GM06990 (cell line): Measurements from ENCODE around the gene ZSCAN21.

Experiments used
- DNase-seq: peaks from one replicate; pipeline ENCODE4 v3.0.0-alpha.2; 2011; ENCODE audit not compliant: insufficient read length; ENCODE audit errors: extremely low read depth
- H3K27me3 ChIP-seq: replicated peaks from 2 replicates; pipeline ENCODE4 v1.6.0; 2011; ENCODE audit warnings: low read length; ENCODE audit not compliant: control insufficient read depth, insufficient read depth
- H3K36me3 ChIP-seq: 2 replicates; pipeline ENCODE4 v1.5.1; 2011; ENCODE audit warnings: low read length; ENCODE audit not compliant: control insufficient read depth, insufficient read depth
- H3K4me3 ChIP-seq: replicated peaks from 2 replicates; pipeline ENCODE4 v1.5.1; 2011; ENCODE audit warnings: low read depth, mild to moderate bottlenecking, control low read depth, low read length
- TF ChIP-seq, protein P1 (sequence below): IDR thresholded peaks from 2 replicates; pipeline ENCODE4 v1.5.1; 2011; ENCODE audit warnings: low read length, control low read depth, mild to moderate bottlenecking, inconsistent platforms; ENCODE audit not compliant: insufficient read depth, poor library complexity, severe bottlenecking

Gene ZSCAN21

DNA sequence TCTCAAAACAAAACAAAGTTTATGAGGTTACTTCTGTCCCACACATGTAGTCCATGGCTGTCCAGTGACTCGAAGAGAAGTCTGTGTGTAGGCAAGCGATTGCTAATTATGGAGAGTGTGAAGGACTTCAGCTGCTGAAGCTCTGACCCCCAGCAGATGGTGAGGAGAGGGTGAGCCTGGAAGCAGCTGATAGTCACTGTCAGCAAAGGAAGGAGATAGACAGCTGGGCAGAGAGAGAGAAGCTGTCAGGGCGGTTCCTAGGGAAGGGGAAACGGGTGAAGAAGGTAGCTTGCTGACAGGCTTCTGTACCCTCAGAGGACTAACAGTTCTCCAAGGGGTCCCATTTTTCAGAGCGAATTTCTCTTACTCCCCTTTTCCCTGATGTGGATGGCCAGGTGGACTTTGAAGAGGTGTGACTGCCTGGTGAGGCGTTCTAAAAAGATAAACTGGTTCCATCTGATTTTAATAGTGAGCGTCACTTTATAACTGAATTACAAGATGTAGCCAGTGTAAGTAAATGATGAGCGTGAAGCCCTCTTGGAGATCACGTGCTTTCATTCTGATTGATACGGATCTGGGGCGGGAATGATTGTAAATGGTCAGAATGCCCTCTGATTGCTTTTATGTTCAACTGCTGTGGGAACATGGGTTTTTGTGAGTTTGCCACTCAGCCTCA, 12.1 kb downstream of the ZSCAN21 start:
- DNase-seq: no peak
- TF ChIP-seq, protein P1, sequence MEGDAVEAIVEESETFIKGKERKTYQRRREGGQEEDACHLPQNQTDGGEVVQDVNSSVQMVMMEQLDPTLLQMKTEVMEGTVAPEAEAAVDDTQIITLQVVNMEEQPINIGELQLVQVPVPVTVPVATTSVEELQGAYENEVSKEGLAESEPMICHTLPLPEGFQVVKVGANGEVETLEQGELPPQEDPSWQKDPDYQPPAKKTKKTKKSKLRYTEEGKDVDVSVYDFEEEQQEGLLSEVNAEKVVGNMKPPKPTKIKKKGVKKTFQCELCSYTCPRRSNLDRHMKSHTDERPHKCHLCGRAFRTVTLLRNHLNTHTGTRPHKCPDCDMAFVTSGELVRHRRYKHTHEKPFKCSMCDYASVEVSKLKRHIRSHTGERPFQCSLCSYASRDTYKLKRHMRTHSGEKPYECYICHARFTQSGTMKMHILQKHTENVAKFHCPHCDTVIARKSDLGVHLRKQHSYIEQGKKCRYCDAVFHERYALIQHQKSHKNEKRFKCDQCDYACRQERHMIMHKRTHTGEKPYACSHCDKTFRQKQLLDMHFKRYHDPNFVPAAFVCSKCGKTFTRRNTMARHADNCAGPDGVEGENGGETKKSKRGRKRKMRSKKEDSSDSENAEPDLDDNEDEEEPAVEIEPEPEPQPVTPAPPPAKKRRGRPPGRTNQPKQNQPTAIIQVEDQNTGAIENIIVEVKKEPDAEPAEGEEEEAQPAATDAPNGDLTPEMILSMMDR: no peak
- Histone ChIP-seq H3K4me3 (no peak overlapping the region), H3K36me3 (peaks cover 14% of the 10 kb centered on the region), H3K27me3 (no peaks in the 10 kb centered on the region)

DNA sequence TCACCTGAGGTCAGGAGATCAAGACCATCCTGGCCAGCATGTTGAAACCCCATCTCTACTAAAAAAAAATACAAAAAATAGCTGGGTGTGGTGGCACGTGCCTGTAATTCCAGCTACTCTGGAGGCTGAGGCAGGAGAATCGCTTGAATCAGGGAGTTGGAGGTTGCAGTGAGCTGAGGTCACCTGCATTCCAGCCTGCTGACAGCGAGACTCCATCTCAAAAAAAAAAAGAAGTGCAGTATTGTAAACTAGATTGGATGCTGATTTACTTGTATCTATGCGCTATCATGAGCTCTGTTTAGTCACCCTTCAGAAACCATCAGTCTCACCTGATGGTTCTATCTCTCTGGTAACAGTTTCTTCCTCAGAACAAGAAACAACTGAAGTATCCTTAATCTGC, 13.8 kb downstream of the ZSCAN21 start:
- no peaks in the 10 kb centered on the region for H3K27me3 ChIP-seq
- DNase-seq: no peak
- H3K36me3 ChIP-seq: peaks cover 8% of the 10 kb centered on the region
- TF ChIP-seq, protein P1: no peak
- H3K4me3 ChIP-seq: no peak overlapping the region

DNA sequence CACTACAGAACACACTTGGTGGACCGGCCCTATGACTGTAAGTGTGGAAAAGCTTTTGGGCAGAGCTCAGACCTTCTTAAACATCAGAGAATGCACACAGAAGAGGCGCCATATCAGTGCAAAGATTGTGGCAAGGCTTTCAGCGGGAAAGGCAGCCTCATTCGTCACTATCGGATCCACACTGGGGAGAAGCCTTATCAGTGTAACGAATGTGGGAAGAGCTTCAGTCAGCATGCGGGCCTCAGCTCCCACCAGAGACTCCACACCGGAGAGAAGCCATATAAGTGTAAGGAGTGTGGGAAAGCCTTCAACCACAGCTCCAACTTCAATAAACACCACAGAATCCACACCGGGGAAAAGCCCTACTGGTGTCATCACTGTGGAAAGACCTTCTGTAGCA, 14.6 kb downstream of the ZSCAN21 start:
- TF ChIP-seq, protein P1: no peak
- Histone ChIP-seq H3K27me3 (no peaks in the 10 kb centered on the region), H3K4me3 (no peak overlapping the region), H3K36me3 (peaks cover 10% of the 10 kb centered on the region)
- DNase-seq: no peak

DNA sequence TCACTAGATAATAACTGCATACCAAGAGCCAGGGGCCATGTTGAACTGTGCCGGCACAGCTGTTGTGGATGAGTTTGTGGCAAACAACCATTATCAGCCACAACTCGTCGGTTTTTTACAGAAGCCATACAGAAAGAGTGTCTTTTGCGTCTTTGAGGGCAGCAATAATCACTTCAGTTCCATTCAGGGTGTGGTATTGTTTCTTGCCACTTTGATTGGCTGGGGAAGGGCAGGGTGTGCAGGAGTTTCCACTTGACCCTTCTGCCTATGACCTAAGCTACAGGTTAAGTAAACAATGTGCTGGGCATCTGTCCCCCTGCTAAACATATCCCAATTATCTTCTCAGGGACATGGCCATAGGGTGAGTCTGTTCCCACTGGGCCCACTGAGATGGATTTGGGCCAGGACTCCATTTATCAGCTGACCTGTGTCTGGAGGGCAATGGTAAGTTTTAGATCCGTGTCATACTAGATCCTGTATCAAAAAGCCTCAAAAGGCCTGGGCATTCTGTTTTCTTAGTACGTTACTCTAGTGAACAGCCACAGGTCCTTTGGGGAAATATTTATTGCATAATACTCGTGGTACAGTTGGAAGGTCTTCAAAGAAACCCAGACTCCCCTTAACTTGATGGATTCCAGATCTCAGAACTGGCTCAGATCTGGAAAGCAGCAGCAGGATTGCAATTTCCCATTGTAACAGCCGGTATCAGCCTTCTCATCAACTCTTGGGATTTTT, 16.0 kb downstream of the ZSCAN21 start:
- Histone ChIP-seq H3K36me3 (peaks cover 18% of the 10 kb centered on the region), H3K4me3 (no peak overlapping the region), H3K27me3 (no peaks in the 10 kb centered on the region)
- no peak for DNase-seq
- TF ChIP-seq, protein P1: no peak

DNA sequence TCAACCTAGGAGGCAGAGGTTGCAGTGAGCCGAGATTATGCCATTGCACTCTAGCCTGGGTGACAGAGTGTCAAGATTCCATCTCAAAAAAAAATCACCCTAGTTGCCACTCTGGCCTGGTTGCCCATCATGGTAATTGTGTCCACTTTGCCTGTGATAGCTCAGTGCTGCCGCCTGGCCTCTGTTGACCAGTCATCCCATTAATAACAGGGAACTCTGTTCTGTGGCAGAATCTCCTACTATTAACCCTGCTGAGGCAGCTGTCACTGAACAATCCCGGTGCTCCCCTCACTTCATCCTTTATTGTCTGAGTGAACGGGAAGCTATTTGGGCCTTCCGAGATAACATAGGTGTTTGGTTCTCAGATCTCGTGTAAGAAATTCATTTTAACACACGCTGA, 17.4 kb downstream of the ZSCAN21 start:
- H3K36me3 ChIP-seq: peaks cover 28% of the 10 kb centered on the region
- no peak overlapping the region for H3K4me3 ChIP-seq
- no peak for DNase-seq
- TF ChIP-seq, protein P1: no peak
- no peaks in the 10 kb centered on the region for H3K27me3 ChIP-seq

DNA sequence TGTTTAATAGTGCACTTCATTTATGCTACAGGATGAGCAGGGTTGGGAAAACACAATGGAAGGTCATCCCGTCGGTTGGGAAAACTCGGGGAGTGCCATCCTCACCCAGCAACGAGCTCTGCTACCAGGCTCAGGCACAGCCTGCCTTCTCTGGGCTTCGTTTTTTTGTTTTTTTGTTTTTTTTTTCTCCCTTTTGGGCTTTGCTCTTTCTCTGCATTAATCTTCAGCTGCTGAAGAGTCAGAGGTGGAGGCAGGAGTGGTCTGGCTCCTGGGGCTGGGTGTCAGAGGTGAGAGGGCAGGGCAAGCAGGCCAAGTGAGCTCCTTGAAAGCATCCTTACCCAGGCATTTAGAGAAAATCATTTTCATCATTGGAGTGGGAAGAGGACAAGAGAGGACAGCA, 20.4 kb downstream of the ZSCAN21 start:
- peaks cover 45% of the 10 kb centered on the region for H3K36me3 ChIP-seq
- no peak for DNase-seq
- no peak overlapping the region for H3K4me3 ChIP-seq
- H3K27me3 ChIP-seq: no peaks in the 10 kb centered on the region
- TF ChIP-seq, protein P1: no peak
